Calu3 (cell line): ENCODE measurements around the gene CLEC11A. TPM values are rescaled to one million over a fixed set of nuclear protein-coding genes. Genes with fewer than 3 reads are reported as not detected.
"Not testable (repeated sequence)": the region's sequence is repeated elsewhere in the genome, so short reads cannot be mapped to it uniquely, and the experiment has no call there.

Experiments
- BruUV-seq: library from RNA; stranded (reverse); fragments of 400-500 nt; replicated peaks from 2 replicates; lab custom pipeline; 2021; lab: Mats Ljungman, UMichigan
- CTCF ChIA-PET: fragments of 300-600 bp; sonication (Branson Sonifier 250); formaldehyde crosslinking; loops from one replicate; lab custom pipeline; 2022; ENCODE audit warnings: antibody characterized with exemption; lab: Charles Lee
- DNase-seq: peaks from one replicate; pipeline ENCODE4 v3.0.0; 2022
- H3K27ac Mint-ChIP-seq: one replicate; pipeline ENCODE4 v1.8.0; 2022; ENCODE audit warnings: mixed read lengths; ENCODE audit not compliant: unreplicated experiment
- H3K27me3 Mint-ChIP-seq: one replicate; pipeline ENCODE4 v1.8.0; 2022; ENCODE audit warnings: mixed read lengths; ENCODE audit not compliant: unreplicated experiment
- H3K36me3 Mint-ChIP-seq: one replicate; pipeline ENCODE4 v1.8.0; 2022; ENCODE audit warnings: mild to moderate bottlenecking, moderate library complexity, mixed read lengths; ENCODE audit not compliant: insufficient read depth, unreplicated experiment
- H3K4me1 Mint-ChIP-seq: one replicate; pipeline ENCODE4 v1.8.0; 2022; ENCODE audit warnings: mild to moderate bottlenecking, low read depth, mixed read lengths; ENCODE audit not compliant: unreplicated experiment
- H3K4me3 Mint-ChIP-seq: one replicate; pipeline ENCODE4 v1.8.0; 2022; ENCODE audit warnings: mild to moderate bottlenecking, low read depth, moderate library complexity, mixed read lengths; ENCODE audit not compliant: unreplicated experiment
- H3K9me3 Mint-ChIP-seq: one replicate; pipeline ENCODE4 v1.8.0; 2022; ENCODE audit warnings: low read depth, mixed read lengths; ENCODE audit not compliant: unreplicated experiment
- intact Hi-C: fragments of 100-400 bp; cut with micrococcal nuclease; formaldehyde crosslinking; loops from one replicate; pipeline ENCODE4 v1.10.0; 2022; ENCODE audit not compliant: unreplicated experiment
- total RNA-seq: library from RNA; stranded (reverse); gene quantifications from 2 replicates; pipeline ENCODE4 v1.2.3, GENCODE V29; 2022
- TF ChIP-seq, protein P1 (sequence below): fragments of 200-600 bp; IDR thresholded peaks from one replicate; pipeline ENCODE4 v1.8.0; 2022; ENCODE audit warnings: antibody characterized with exemption; ENCODE audit not compliant: unreplicated experiment

The CLEC11A gene
- total RNA-seq, 1 experiment from 2014 or later = 2.4 TPM

DNA sequence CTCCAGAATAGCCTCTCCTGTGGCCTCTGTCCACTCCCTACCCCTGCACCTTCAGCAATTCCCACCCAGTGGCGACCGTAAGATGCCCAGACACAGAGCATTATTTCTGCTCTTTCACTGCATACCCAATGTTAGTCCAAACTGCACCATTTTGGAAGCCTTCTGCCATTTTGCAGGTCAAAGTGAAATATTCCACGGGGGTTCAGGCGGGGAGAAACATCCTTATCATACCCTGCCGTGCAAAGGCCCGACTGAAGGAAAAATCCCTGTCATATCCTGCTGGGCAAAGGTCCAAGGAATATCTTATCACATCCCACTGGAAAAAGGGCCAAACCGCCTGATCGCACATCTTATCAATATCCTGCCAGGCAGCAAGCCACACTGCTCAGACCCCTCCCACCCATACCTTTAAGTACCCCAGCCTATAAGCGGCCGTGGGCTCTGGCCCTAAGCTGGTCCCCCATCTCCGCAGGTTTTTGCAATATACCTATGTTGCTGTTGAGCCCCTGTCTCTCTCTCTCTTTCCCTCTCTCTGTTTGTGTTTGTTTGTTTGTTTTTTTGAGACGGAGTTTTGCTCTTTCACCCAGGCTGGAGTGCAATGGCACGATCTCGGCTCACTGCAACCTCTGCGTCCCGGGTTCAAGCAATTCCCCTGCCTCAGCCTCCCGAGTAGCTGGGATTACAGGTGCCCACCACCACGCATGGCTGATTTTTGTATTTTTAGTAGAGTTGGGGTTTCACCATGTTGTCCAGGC lies 18.2 kb downstream of the CLEC11A start:
- no TSS peak for BruUV-seq
- CTCF ChIA-PET = interaction anchor here (0.6 to 1.1 kb wide), 3 partner anchors 17 to 76 kb away, joined by 3 to 8 read pairs (median 7); no protein-coding TSS in a partner anchor
- intact Hi-C loops = no loop called here

DNA sequence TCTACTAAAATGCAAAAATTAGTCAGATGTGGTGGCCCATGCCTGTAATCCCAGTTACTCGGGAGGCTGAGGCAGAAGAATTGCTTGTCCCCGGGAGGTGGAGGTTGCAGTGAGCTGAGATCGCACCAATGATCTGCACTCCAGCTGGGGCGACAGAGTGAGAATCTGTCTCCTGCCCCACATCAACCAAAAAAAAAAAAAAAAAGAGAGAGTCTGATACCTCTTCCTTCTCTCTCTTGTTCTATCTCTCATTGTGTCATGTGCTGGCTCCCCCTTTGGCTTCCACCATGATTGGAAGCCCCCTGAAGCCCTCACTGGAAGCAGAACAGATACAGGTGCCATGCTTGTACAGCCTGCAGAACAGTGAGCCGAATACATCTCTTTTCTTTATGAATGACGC lies 20.4 kb downstream of the CLEC11A start:
- Mint-ChIP-seq H3K36me3 (no peaks in the 10 kb centered on the region), H3K27me3 (peaks cover 78% of the 10 kb centered on the region), H3K4me3 (no peak overlapping the region), H3K4me1 (no peaks in the 10 kb centered on the region), H3K27ac (no peak overlapping the region), H3K9me3 (no peaks in the 10 kb centered on the region)
- intact Hi-C loops = no loop called here
- TF ChIP-seq, protein P1, sequence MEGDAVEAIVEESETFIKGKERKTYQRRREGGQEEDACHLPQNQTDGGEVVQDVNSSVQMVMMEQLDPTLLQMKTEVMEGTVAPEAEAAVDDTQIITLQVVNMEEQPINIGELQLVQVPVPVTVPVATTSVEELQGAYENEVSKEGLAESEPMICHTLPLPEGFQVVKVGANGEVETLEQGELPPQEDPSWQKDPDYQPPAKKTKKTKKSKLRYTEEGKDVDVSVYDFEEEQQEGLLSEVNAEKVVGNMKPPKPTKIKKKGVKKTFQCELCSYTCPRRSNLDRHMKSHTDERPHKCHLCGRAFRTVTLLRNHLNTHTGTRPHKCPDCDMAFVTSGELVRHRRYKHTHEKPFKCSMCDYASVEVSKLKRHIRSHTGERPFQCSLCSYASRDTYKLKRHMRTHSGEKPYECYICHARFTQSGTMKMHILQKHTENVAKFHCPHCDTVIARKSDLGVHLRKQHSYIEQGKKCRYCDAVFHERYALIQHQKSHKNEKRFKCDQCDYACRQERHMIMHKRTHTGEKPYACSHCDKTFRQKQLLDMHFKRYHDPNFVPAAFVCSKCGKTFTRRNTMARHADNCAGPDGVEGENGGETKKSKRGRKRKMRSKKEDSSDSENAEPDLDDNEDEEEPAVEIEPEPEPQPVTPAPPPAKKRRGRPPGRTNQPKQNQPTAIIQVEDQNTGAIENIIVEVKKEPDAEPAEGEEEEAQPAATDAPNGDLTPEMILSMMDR = no peak
- DNase-seq = no peak
- no TSS peak for BruUV-seq
- CTCF ChIA-PET = interaction anchor here (0.7 kb wide), 1 partner anchor 18 kb away, joined by 5 read pairs; no protein-coding TSS in a partner anchor

More for the DNA sequence above, 18.2 kb downstream of the CLEC11A start:
- Mint-ChIP-seq H3K4me1 (no peaks in the 10 kb centered on the region), H3K4me3 (no peak overlapping the region), H3K9me3 (no peaks in the 10 kb centered on the region), H3K27me3 (peaks cover 92% of the 10 kb centered on the region), H3K27ac (no peak overlapping the region), H3K36me3 (no peaks in the 10 kb centered on the region)
- TF ChIP-seq, protein P1 = no peak
- DNase-seq = no peak

DNA sequence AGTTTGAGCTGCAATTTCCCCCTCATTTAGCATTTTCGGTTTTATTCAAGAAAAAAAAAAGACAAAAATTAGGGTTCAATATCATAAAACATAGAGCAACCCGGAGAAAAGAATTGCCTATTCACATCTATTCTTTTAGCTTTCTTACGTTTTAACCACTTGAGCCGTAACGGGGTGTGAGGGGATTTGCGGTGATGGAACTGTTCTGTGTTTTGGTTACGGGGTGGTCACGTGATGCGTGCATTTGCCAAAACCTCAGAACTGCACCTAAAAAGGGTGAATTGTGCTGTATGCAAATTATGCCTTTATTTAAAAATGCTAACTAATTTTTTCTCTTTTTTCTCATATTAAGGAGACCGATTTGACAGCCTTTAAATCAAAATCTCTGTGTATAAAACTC lies 22.1 kb downstream of the CLEC11A start:
- H3K9me3 Mint-ChIP-seq = no peaks in the 10 kb centered on the region
- no peak for DNase-seq
- no peaks in the 10 kb centered on the region for H3K4me1 Mint-ChIP-seq
- no peak overlapping the region for H3K27ac Mint-ChIP-seq
- peaks cover 69% of the 10 kb centered on the region for H3K27me3 Mint-ChIP-seq
- no peak overlapping the region for H3K4me3 Mint-ChIP-seq
- TF ChIP-seq, protein P1 = no peak
- CTCF ChIA-PET = no interaction called here
- BruUV-seq = no TSS peak
- intact Hi-C loops = no loop called here
- no peaks in the 10 kb centered on the region for H3K36me3 Mint-ChIP-seq

DNA sequence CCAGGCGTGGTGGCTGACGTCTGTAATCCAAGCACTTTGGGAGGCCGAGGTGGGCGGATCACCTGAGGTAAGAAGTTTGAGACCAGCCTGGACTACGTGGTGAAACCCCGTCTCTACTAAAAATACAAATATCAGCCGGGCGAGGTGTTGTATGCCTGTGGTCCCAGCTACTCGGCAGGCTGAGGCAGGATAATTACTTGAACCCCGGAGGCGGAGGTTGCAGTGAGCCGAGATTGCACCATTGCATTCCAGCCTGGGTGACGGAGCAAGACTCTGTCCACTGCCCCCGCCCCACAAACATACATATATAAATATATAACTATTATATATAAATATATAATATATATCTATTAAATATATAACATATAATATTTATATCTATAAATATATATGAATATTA lies 24.0 kb downstream of the CLEC11A start:
- H3K36me3 Mint-ChIP-seq, H3K4me1 Mint-ChIP-seq, H3K27ac Mint-ChIP-seq, DNase-seq, intact Hi-C loops, H3K4me3 Mint-ChIP-seq, BruUV-seq, H3K9me3 Mint-ChIP-seq: not testable (repeated sequence)
- peaks cover 66% of the 10 kb centered on the region for H3K27me3 Mint-ChIP-seq
- CTCF ChIA-PET = interaction anchor here (0.6 kb wide), 1 partner anchor 236 kb away, joined by 3 read pairs; no protein-coding TSS in a partner anchor

DNA sequence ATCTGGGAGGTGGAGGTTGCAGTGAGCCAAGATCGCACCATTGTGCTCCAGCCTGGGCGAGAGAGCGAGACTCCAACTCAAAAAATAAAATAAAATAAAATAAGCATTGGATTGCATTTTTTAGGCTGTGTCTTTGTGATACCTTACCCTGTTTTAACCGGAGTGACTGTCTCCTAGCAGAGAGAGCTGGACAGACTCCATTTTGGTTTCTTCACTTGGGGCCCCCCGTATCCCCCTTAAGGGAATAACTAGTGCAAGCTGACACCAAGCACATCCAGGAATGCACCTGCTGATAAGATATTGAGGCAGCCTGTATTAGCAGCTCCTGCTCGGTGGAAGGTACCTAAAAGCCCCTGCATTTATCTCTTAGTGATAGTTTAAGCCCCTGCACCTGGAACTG lies 26.3 kb downstream of the CLEC11A start:
- DNase-seq = no peak
- Mint-ChIP-seq H3K4me1 (no peaks in the 10 kb centered on the region), H3K36me3 (no peaks in the 10 kb centered on the region), H3K4me3 (no peak overlapping the region), H3K27ac (no peak overlapping the region), H3K27me3 (peaks cover 72% of the 10 kb centered on the region), H3K9me3 (no peaks in the 10 kb centered on the region)
- no TSS peak for BruUV-seq
- TF ChIP-seq, protein P1 = no peak
- intact Hi-C loops = no loop called here
- CTCF ChIA-PET = no interaction called here
